Measurements from ENCODE around the gene VPS13A. TPM values are rescaled to one million over a fixed set of nuclear protein-coding genes. Genes with fewer than 3 reads are reported as not detected.

VPS13A gene
- total RNA-seq, 2 experiments from 2014 or later: 34.4 to 37.0 TPM

DNA sequence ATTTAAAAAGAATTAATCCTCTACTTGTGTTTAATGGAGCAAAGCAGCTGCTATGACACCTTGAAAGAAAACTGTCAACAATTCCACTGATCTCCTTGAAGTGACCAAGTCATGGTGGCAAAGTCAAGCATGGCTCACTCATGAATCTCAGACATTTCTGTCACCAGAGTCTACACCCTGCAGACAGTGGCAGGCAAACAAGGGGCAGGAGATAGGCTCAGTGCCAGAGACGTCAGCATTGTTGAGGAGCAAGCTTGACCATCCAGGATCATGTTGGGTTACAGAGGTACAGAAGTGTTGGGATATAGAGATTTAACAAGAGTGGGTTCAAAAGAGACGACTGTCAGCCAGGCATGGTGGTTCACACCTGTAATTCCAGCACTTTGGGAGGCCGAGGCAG is 16.1 kb upstream of the VPS13A start:
- TF ChIP-seq CTCF (IDR thresholded peaks at IDR 0.05): no peak
- H3K4me1 Mint-ChIP-seq (ENCODE audit: low read depth): no peaks in the 10 kb centered on the region
- CTCF ChIA-PET: interaction anchor here (1.4 kb wide), 1 partner anchor 10 kb away, joined by 5 read pairs; no protein-coding TSS in a partner anchor
- POLR2A ChIA-PET: no interaction called here
- no peaks in the 10 kb centered on the region for H3K36me3 Mint-ChIP-seq (ENCODE audit: low read depth)
- H3K9me3 Mint-ChIP-seq: no peaks in the 10 kb centered on the region
- no peak for ATAC-seq
- H3K4me3 Mint-ChIP-seq: no peak overlapping the region
- peaks cover 4% of the 10 kb centered on the region for H3K27me3 Mint-ChIP-seq
- no peak overlapping the region for H3K27ac Mint-ChIP-seq
- no peak for DNase-seq
- intact Hi-C loops (cut with micrococcal nuclease): no loop called here

DNA sequence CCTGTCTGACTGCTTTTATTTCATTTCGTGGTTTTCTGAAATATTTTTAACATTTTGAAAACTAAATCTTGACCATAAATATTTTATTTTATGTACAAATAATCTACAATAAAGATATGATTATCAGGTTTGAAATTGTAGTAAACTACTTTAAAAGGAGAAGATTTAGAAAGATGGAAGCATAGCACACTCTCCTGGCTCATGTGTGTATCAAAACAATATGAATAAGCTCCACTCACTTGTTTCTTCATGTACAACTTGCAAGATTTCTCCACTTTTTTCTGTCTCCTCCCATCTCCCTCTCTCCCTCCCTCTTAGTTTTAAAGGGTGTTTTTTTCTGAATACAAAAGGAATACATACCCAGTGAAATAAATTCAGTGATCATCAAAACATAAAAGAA is 15.4 kb upstream of the VPS13A start:
- Mint-ChIP-seq H3K4me1 (ENCODE audit: low read depth) (no peaks in the 10 kb centered on the region), H3K27me3 (peaks cover 4% of the 10 kb centered on the region), H3K27ac (no peak overlapping the region), H3K9me3 (no peaks in the 10 kb centered on the region), H3K4me3 (no peak overlapping the region), H3K36me3 (ENCODE audit: low read depth) (no peaks in the 10 kb centered on the region)
- ChIA-PET POLR2A (no interaction called here), CTCF (interaction anchor here (1.4 to 1.7 kb wide), 2 partner anchors 10 to 37 kb away, joined by 4 to 5 read pairs; no protein-coding TSS in a partner anchor)
- intact Hi-C loops (cut with micrococcal nuclease): no loop called here
- no peak for ATAC-seq
- no peak for DNase-seq
- TF ChIP-seq CTCF (IDR thresholded peaks at IDR 0.05): no peak

- no peak overlapping the region for H3K27ac Mint-ChIP-seq
- no peak overlapping the region for H3K4me3 Mint-ChIP-seq
- no peak for TF ChIP-seq CTCF (IDR thresholded peaks at IDR 0.05)
- no peak for DNase-seq
- no peaks in the 10 kb centered on the region for H3K9me3 Mint-ChIP-seq
- ATAC-seq: no peak
- peaks cover 4% of the 10 kb centered on the region for H3K27me3 Mint-ChIP-seq
- no peaks in the 10 kb centered on the region for H3K4me1 Mint-ChIP-seq (ENCODE audit: low read depth)
- no peaks in the 10 kb centered on the region for H3K36me3 Mint-ChIP-seq (ENCODE audit: low read depth)
- ChIA-PET POLR2A (no interaction called here), CTCF (interaction anchor here (0.6 to 1.7 kb wide), 3 partner anchors 11 to 38 kb away, joined by 3 to 4 read pairs (median 4); no protein-coding TSS in a partner anchor)
- intact Hi-C loops (cut with micrococcal nuclease): no loop called here
Measured at GRCh38 chr9:77162366-77162765, 15.0 kb upstream of the VPS13A start.

DNA sequence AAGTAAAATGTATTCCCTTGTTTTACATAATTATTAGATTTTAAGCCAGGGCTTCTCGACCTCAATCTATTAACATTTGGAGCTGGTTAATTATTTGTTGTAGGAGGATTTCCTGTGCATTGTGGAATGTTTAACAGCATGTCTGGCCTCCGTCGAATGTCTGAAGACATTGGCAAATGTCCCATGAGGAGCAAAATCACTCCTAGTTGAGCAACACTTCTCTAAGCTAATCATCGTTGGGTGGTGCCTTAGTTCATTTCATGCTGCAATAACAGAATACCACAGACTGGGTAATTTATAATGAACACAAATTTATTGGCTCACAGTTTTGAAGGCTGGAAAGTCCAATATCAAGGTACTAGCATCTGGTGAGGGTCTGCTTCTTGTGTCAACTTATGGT is 13.4 kb upstream of the VPS13A start:
- Mint-ChIP-seq H3K27ac (no peak overlapping the region), H3K4me1 (ENCODE audit: low read depth) (no peaks in the 10 kb centered on the region), H3K27me3 (peaks cover 2% of the 10 kb centered on the region), H3K9me3 (no peaks in the 10 kb centered on the region), H3K4me3 (no peak overlapping the region), H3K36me3 (ENCODE audit: low read depth) (no peaks in the 10 kb centered on the region)
- no peak for DNase-seq
- intact Hi-C loops (cut with micrococcal nuclease): no loop called here
- ATAC-seq: no peak
- POLR2A ChIA-PET: no interaction called here
- no peak for TF ChIP-seq CTCF (IDR thresholded peaks at IDR 0.05)
- CTCF ChIA-PET: interaction anchor here (0.9 to 1.8 kb wide), 6 partner anchors 13 to 677 kb away, joined by 3 to 8 read pairs (median 4); partner anchors contain the start of gene VPS13A

DNA sequence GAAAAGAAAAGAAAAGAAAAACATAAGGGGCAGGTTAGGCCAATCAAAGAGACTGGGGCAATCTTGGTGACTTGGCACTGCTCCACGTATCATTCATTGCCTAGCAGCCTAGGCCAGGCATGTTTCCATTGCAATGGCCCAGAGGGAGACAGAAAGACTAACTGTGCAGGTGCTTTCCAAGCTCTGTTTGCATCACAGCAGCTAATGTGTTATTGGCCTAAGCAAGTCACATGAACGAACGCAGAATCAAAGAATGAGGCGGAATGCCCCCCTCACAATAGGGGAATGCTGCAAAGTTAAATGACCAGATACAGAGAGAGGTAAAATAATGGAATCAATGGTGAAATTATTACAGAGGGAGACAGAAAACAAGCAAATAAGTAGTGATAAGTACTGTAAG is 11.1 kb upstream of the VPS13A start:
- Mint-ChIP-seq H3K4me3 (no peak overlapping the region), H3K27me3 (no peaks in the 10 kb centered on the region), H3K36me3 (ENCODE audit: low read depth) (no peaks in the 10 kb centered on the region), H3K4me1 (ENCODE audit: low read depth) (no peaks in the 10 kb centered on the region), H3K27ac (no peak overlapping the region), H3K9me3 (no peaks in the 10 kb centered on the region)
- DNase-seq (no peak), ATAC-seq (no peak)
- ChIA-PET POLR2A (interaction anchor here (0.6 kb wide), 1 partner anchor 956 kb away, joined by 3 read pairs; no protein-coding TSS in a partner anchor), CTCF (interaction anchor here (0.6 to 3.3 kb wide), 6 partner anchors 10 to 1036 kb away, joined by 3 to 27 read pairs (median 6); partner anchors contain the start of gene VPS13A)
- TF ChIP-seq CTCF (IDR thresholded peaks at IDR 0.05): no peak
- intact Hi-C loops (cut with micrococcal nuclease): no loop called here

Measured in activated CD8-positive, alpha-beta T cell treated with anti-CD3 and anti-CD28 coated beads for 36 hours (primary cell).